SK-N-MC (cell line): ENCODE data around the gene SLC9A1.

Source experiments
- DNase-seq: peaks from one replicate; pipeline ENCODE4 v3.0.0-alpha.2; 2011; ENCODE audit warnings: low read depth, low spot score
- H3K27ac ChIP-seq: fragments of 200-600 bp; sonication (generic); 2 replicates; pipeline ENCODE4 v1.5.1; 2016; ENCODE audit warnings: mixed run types
- H3K36me3 ChIP-seq: fragments of 200-600 bp; sonication (generic); 2 replicates; pipeline ENCODE4 v1.6.1; 2017; ENCODE audit warnings: antibody characterized with exemption, low read length, mixed read lengths; ENCODE audit not compliant: insufficient read depth
- H3K4me3 ChIP-seq: fragments of 200-600 bp; sonication (generic); 2 replicates; pipeline ENCODE4 v1.5.1; 2016
- H3K9ac ChIP-seq: fragments of 200-600 bp; sonication (generic); 2 replicates; pipeline ENCODE4 v1.8.0; 2017; ENCODE audit warnings: mixed run types, mixed read lengths; ENCODE audit not compliant: insufficient read length
- H3K9me3 ChIP-seq: fragments of 200-600 bp; sonication (generic); 2 replicates; pipeline ENCODE4 v1.6.1; 2017; ENCODE audit warnings: low read depth, mild to moderate bottlenecking, antibody characterized with exemption, low read length, moderate library complexity, mixed read lengths
- EZH2 ChIP-seq: fragments of 200-600 bp; sonication (generic); IDR thresholded peaks from one replicate; pipeline ENCODE4 v1.6.1; 2017; ENCODE audit warnings: antibody characterized with exemption
- FOXP2 ChIP-seq: optimal IDR thresholded peaks from 2 replicates; pipeline ENCODE3; 2011; ENCODE audit warnings: mild to moderate bottlenecking, moderate library complexity; ENCODE audit not compliant: insufficient read depth; ENCODE audit errors: extremely low read length, control extremely low read depth
- POLR2AphosphoS5 ChIP-seq: IDR thresholded peaks from 2 replicates; pipeline ENCODE4 v1.6.1; 2012; ENCODE audit warnings: mild to moderate bottlenecking, low read depth, low read length, borderline replicate concordance

SLC9A1 gene

GRCh38 chr1:27109103-27109822 is 45.7 kb downstream of the SLC9A1 start:
- Histone ChIP-seq H3K27ac (no peak overlapping the region), H3K36me3 (no peaks in the 10 kb centered on the region), H3K4me3 (no peak overlapping the region), H3K9ac (no peak overlapping the region), H3K9me3 (no peaks in the 10 kb centered on the region)
- TF ChIP-seq FOXP2 (no peak), EZH2 (no peak), POLR2AphosphoS5 (no peak)
- no peak for DNase-seq

GRCh38 chr1:27108588-27108987 is 46.3 kb downstream of the SLC9A1 start:
- H3K27ac ChIP-seq, result no peak overlapping the region
- H3K9me3 ChIP-seq, result no peaks in the 10 kb centered on the region
- H3K36me3 ChIP-seq, result no peaks in the 10 kb centered on the region
- no peak overlapping the region for H3K9ac ChIP-seq
- DNase-seq, result no peak
- TF ChIP-seq EZH2 (no peak), POLR2AphosphoS5 (no peak), FOXP2 (no peak)
- H3K4me3 ChIP-seq, result no peak overlapping the region

- H3K27ac ChIP-seq, result no peak overlapping the region
- no peak for DNase-seq
- H3K36me3 ChIP-seq, result no peaks in the 10 kb centered on the region
These were observed 48.2 kb downstream of the SLC9A1 start for GRCh38 chr1:27106561-27107323.

GRCh38 chr1:27105018-27105417 is 49.9 kb downstream of the SLC9A1 start:
- no peaks in the 10 kb centered on the region for H3K36me3 ChIP-seq
- no peak overlapping the region for H3K9ac ChIP-seq
- no peak overlapping the region for H3K27ac ChIP-seq
- no peak for TF ChIP-seq EZH2
- TF ChIP-seq POLR2AphosphoS5, result no peak
- no peak for TF ChIP-seq FOXP2
- no peak overlapping the region for H3K4me3 ChIP-seq
- no peaks in the 10 kb centered on the region for H3K9me3 ChIP-seq
- DNase-seq, result no peak

More at GRCh38 chr1:27106561-27107323, 48.2 kb downstream of the SLC9A1 start:
- Histone ChIP-seq H3K4me3 (no peak overlapping the region), H3K9ac (no peak overlapping the region), H3K9me3 (no peaks in the 10 kb centered on the region)
- TF ChIP-seq EZH2, result no peak
- no peak for TF ChIP-seq POLR2AphosphoS5
- no peak for TF ChIP-seq FOXP2

GRCh38 chr1:27103498-27103897 is 51.4 kb downstream of the SLC9A1 start:
- DNase-seq, result no peak
- H3K27ac ChIP-seq, result no peak overlapping the region
- no peak overlapping the region for H3K4me3 ChIP-seq
- no peaks in the 10 kb centered on the region for H3K9me3 ChIP-seq
- H3K36me3 ChIP-seq, result no peaks in the 10 kb centered on the region
- TF ChIP-seq FOXP2 (no peak), POLR2AphosphoS5 (no peak), EZH2 (no peak)
- no peak overlapping the region for H3K9ac ChIP-seq

- Histone ChIP-seq H3K9me3 (no peaks in the 10 kb centered on the region), H3K4me3 (no peak overlapping the region), H3K9ac (no peak overlapping the region), H3K27ac (no peak overlapping the region), H3K36me3 (no peaks in the 10 kb centered on the region)
- no peak for TF ChIP-seq POLR2AphosphoS5
- TF ChIP-seq EZH2, result no peak
- no peak for TF ChIP-seq FOXP2
- no peak for DNase-seq
These were observed 52.0 kb downstream of the SLC9A1 start for GRCh38 chr1:27102707-27103468.

GRCh38 chr1:27102134-27102706 is 52.7 kb downstream of the SLC9A1 start:
- Histone ChIP-seq H3K9ac (no peak overlapping the region), H3K27ac (no peak overlapping the region), H3K4me3 (no peak overlapping the region), H3K36me3 (no peaks in the 10 kb centered on the region), H3K9me3 (no peaks in the 10 kb centered on the region)
- no peak for DNase-seq
- no peak for TF ChIP-seq FOXP2
- TF ChIP-seq POLR2AphosphoS5, result no peak
- TF ChIP-seq EZH2, result no peak

GRCh38 chr1:27101696-27102095 is 53.2 kb downstream of the SLC9A1 start:
- Histone ChIP-seq H3K4me3 (no peak overlapping the region), H3K9ac (no peak overlapping the region)

More at GRCh38 chr1:27101696-27102095, 53.2 kb downstream of the SLC9A1 start:
- TF ChIP-seq FOXP2 (no peak), EZH2 (no peak), POLR2AphosphoS5 (no peak)
- Histone ChIP-seq H3K36me3 (no peaks in the 10 kb centered on the region), H3K27ac (no peak overlapping the region), H3K9me3 (no peaks in the 10 kb centered on the region)
- no peak for DNase-seq
